Measurements from ENCODE around the gene HADHA.

Gene HADHA

DNA sequence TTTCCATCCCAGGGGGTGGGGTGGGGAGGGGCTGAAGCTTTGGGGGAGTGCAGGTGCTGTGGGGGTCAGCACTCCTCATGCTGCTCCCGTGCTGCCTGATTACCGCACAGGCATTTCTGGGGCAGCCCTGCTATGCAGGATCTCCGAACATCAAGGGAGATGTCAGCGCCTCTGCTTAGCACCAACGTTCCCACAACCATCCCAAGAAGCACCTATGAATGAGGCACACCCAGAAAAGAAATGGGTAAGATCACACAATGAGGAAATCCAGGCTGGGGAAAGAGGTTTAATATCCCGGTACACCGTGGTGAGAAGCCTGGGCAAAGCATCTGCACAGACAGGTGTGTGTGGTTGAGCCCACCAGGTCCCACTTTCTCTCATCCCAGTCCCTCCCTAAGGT, 54.1 kb downstream of the HADHA start:
- H3K4me3 Mint-ChIP-seq = no peak overlapping the region
- H3K27ac Mint-ChIP-seq = no peak overlapping the region
- no peaks in the 10 kb centered on the region for H3K27me3 Mint-ChIP-seq
- H3K9me3 Mint-ChIP-seq (ENCODE audit: low read depth) = no peaks in the 10 kb centered on the region
- peaks cover 4% of the 10 kb centered on the region for H3K4me1 Mint-ChIP-seq (ENCODE audit: low read depth)
- H3K36me3 Mint-ChIP-seq = peaks cover 2% of the 10 kb centered on the region

DNA sequence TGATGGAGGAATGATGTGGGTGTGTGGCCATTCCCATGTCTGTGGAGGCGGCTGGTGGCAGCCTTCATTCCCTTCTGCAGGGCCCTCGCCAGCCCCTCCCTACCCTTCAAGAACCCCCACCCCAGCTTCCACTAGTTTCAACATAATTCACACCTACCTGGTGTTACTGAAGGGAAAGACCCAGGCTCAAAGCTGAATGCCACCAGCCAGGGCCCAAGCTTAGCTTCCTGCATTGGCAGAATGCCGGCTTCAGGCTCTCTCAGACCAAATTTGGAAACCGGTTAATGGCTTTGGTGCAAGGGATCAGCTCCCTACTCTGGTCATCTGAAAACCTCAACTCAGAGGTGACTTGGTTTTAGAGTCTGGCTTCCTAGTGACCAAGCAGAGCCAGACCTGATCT, 54.7 kb downstream of the HADHA start:
- Mint-ChIP-seq H3K36me3 (no peaks in the 10 kb centered on the region), H3K9me3 (ENCODE audit: low read depth) (no peaks in the 10 kb centered on the region), H3K4me1 (ENCODE audit: low read depth) (peaks cover 7% of the 10 kb centered on the region), H3K27me3 (no peaks in the 10 kb centered on the region), H3K4me3 (no peak overlapping the region), H3K27ac (no peak overlapping the region)

DNA sequence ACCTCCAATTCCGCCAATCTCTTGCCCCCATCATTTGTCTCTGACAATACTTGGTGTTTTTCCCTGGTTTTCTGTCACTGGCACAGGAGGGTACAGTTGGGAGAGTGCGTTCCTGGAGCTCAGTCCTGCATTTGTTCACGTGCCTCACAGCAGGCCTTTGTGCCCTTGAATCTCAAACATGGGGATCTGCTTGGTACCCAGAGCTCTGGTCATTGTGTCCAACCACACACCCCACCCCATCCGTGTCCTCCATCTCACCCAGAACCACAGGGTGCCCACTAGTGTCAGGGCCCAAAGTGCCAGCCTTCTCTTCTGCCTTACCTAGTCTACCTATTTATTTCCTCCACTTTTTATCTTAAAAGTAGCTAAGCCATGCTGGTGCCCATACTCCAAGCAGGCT, 55.3 kb downstream of the HADHA start:
- Mint-ChIP-seq H3K27me3 (no peaks in the 10 kb centered on the region), H3K4me1 (ENCODE audit: low read depth) (peaks cover 7% of the 10 kb centered on the region), H3K36me3 (no peaks in the 10 kb centered on the region), H3K27ac (peak overlapping the region; percentile 51), H3K4me3 (no peak overlapping the region), H3K9me3 (ENCODE audit: low read depth) (no peaks in the 10 kb centered on the region)

DNA sequence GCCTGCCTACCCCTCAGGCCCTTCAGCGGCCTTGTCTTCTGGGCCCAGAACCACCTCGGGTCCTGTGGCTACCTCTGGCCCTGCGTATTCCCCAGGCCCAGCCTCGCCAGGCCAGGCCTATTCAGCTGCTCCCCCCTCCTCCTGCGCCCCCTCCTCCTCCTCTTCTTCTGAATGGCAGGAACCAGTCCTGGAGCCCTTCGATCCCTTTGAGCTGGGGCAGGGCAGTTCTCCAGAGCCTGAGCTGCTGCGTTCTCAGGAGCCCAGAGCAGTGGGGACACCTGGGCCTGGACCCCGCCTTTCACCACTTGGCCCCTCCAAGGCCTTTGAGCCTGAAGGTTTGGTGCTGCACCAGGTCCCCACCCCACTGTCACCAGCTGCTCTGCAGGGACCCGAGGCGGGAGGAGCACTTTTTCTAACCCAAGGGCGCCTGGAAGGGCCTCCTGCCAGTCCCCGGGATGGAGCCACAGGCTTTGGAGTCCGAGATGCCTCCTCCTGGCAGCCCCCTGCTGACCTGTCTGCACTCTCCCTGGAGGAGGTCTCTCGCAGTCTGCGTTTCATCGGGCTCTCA, 56.8 kb downstream of the HADHA start:
- no peaks in the 10 kb centered on the region for H3K27me3 Mint-ChIP-seq
- H3K27ac Mint-ChIP-seq = no peak overlapping the region
- H3K9me3 Mint-ChIP-seq (ENCODE audit: low read depth) = no peaks in the 10 kb centered on the region
- H3K4me3 Mint-ChIP-seq = no peak overlapping the region
- H3K4me1 Mint-ChIP-seq (ENCODE audit: low read depth) = peaks cover 10% of the 10 kb centered on the region
- no peaks in the 10 kb centered on the region for H3K36me3 Mint-ChIP-seq

DNA sequence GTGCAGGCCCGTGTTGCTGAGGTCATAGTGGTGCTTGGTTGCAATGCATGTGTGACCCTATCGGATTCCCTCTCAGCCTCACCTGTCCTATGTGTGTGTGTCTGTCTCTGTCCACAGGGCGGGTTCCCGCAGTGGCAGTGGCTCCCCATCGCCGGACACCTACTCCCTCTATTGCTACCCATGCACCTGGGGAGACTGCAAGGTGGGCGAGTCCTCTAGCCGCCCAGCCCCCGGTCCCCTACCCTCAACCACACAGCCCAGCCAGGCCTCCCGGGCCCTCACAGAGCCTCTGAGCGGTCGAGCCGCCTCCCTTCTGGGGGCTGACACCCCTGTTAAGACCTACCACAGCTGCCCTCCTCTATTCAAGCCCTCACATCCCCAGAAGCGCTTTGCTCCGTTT, 57.3 kb downstream of the HADHA start:
- H3K9me3 Mint-ChIP-seq (ENCODE audit: low read depth) = no peaks in the 10 kb centered on the region
- H3K27ac Mint-ChIP-seq = no peak overlapping the region
- no peak overlapping the region for H3K4me3 Mint-ChIP-seq
- no peaks in the 10 kb centered on the region for H3K36me3 Mint-ChIP-seq
- no peaks in the 10 kb centered on the region for H3K27me3 Mint-ChIP-seq
- H3K4me1 Mint-ChIP-seq (ENCODE audit: low read depth) = peaks cover 10% of the 10 kb centered on the region

DNA sequence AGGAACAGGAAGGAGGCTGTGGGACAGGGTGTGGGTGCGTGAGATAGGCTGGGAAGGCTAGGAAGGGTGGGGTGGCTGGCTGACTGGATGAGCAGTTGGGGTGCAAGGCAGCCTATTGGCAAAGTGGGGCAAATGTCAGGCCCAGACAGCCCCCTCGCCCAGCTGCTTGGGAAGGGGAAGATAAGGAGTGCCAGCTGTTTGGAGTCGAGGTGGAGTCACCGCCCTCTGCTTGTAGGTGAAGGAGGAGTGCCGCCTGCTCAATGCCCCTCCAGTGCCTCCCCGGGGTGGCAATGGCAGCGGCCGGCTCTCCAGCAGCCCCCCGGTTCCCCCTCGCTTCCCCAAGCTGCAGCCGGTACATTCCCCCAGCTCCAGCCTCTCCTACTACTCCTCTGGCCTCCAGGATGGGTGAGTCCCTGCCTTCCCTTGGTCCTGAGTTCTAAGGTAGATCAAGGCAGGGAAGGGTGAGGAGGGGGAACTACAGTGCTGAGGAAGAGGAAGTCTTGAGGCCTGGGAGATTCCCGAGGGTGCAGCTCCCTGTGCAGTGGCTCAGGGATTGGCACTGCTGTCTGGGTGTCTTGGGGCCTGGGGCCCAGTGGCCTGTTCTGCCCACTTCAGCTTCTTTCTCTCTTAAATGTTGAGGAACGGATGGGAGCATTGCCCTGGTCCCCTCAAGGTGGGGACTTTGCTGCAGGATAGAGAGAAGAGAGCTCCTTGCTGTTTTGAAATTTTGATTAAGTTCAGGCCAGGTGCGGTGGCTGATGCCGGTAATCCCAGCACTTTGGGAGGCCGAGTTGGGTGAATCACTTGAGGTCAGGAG, 58.3 kb downstream of the HADHA start:
- H3K4me1 Mint-ChIP-seq (ENCODE audit: low read depth) = peaks cover 10% of the 10 kb centered on the region
- peak overlapping the region; percentile 79 for H3K4me3 Mint-ChIP-seq
- no peaks in the 10 kb centered on the region for H3K36me3 Mint-ChIP-seq
- H3K9me3 Mint-ChIP-seq (ENCODE audit: low read depth) = no peaks in the 10 kb centered on the region
- peak overlapping the region; percentile 34 for H3K27ac Mint-ChIP-seq
- peaks cover 3% of the 10 kb centered on the region for H3K27me3 Mint-ChIP-seq

DNA sequence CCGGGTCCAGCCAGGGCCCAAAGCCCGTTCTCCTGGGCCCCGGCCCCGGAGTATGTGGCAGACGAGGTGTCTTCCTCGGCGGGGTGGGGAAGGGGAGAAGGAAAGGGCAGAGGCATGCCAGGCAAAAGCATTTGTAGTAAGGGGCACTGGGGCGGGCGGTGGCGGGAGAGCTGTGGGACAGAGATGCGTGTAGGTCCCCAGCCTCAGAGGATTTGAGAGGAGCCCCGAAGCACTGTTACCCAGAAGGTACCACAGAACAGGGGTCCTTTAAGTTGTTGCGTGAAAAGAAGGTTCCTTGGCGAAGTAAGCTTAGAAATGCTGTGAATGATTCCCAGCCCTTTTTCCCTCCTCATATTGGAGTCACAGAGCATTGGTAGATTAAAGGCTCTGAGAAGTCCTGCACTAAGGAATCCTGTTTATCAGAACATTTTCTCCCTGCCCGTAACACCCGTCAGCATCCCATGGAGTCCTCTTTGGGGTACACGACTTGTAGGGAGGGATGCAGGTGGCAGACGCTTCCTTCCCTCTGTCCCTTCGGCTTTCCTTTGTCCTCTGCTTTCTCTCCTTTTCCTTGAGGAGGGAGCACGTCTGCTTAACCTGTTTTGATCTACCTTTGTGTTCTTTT, 59.0 kb downstream of the HADHA start:
- Mint-ChIP-seq H3K4me3 (peak overlapping the region; percentile 79), H3K27me3 (peaks cover 10% of the 10 kb centered on the region), H3K4me1 (ENCODE audit: low read depth) (peaks cover 10% of the 10 kb centered on the region), H3K27ac (peak overlapping the region; percentile 34), H3K9me3 (ENCODE audit: low read depth) (no peaks in the 10 kb centered on the region), H3K36me3 (no peaks in the 10 kb centered on the region)

DNA sequence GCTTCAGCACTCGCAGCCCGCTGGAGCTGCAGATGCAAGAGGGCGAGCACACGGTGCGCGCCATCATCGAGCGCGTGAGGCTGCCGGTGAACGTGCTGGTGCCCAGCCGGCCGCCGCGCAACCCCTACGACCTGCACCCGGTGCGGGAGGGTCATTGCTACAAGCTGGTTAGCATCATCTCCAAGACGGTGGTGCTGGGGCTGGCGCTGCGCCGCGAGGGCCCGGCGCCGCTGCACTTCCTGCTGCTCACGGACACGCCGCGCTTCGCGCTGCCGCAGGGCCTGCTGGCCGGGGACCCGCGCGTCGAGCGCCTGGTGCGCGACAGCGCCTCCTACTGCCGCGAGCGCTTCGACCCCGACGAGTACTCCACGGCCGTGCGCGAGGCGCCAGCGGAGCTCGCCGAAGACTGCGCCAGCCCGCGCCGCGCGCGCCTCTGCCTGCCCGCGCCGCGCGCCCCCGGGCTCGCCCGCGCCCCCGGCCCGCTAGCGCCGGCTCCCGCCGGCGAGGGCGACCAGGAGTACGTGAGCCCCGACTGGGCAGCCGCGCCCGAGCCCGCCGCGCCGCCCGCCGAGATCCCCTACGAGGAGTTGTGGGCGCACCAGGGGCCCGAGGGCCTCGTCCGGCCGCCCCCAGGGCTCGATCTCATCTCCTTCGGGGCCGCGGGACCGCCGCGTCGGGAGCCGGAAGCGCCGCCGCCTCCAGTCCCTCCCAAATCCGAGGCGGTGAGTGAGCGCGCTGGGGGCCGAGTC, 59.7 kb downstream of the HADHA start:
- peaks cover 2% of the 10 kb centered on the region for H3K36me3 Mint-ChIP-seq
- H3K27ac Mint-ChIP-seq = no peak overlapping the region
- H3K9me3 Mint-ChIP-seq (ENCODE audit: low read depth) = no peaks in the 10 kb centered on the region

DNA sequence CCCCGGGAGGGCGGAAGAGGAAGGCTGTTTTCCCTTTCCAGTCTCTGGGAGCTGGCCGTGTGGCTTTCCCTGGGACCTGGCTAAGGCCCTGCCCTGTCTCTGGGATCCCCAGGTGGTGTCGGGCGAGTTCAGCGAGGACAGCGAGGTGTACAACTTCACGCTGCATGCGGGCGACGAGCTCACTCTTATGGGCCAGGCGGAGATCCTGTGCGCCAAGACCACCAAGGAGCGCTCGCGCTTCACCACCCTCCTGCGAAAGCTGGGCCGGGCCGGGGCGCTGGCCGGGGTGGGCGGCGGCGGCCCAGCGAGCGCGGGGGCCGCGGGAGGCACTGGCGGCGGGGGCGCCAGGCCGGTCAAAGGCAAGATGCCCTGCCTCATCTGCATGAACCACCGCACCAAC, 60.3 kb downstream of the HADHA start:
- Mint-ChIP-seq H3K9me3 (ENCODE audit: low read depth) (no peaks in the 10 kb centered on the region), H3K27me3 (peaks cover 17% of the 10 kb centered on the region), H3K27ac (peak overlapping the region; percentile 74), H3K4me3 (peak overlapping the region; percentile 78), H3K4me1 (ENCODE audit: low read depth) (peaks cover 17% of the 10 kb centered on the region), H3K36me3 (peaks cover 2% of the 10 kb centered on the region)

More for the DNA sequence above, 59.7 kb downstream of the HADHA start:
- peaks cover 13% of the 10 kb centered on the region for H3K4me1 Mint-ChIP-seq (ENCODE audit: low read depth)
- H3K27me3 Mint-ChIP-seq = peaks cover 14% of the 10 kb centered on the region
- peak overlapping the region; percentile 79 for H3K4me3 Mint-ChIP-seq

DNA sequence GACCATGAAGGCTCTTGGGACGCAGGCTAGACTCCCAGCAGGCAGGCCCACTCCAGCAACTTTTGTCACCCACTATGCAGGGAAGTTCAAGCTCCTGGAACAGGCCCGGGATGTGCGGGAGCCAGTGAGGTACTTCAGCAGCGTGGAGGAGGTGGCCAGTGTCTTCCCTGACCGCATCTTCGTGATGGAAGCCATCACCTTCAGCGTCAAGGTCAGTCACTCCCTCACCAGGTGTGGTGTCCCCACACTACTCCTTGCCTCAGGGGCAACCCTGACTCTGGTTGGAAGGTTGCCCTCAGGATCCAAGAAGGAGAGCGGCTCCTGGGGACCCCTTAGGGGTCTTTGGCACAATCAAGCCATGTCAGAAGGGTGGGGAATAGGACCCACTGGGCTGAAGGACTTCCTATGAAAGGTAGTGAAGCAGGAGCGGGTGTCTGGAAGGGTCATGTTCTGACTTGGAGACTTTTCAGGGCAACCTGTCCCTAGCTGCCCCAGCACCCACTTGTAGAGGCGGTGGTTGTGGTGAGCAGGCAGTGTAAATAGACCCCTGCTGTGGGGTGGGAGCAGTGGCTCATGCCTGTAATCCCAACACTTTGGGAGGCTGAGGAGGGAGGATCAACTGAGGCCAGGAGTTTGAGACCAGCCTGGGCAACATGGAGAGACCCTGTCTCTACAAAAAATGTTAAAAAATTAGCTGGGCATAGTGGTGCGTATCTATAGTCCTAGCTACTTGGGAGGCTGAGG, 61.4 kb downstream of the HADHA start:
- H3K27me3 Mint-ChIP-seq = peaks cover 18% of the 10 kb centered on the region
- H3K4me1 Mint-ChIP-seq (ENCODE audit: low read depth) = peaks cover 18% of the 10 kb centered on the region
- H3K4me3 Mint-ChIP-seq = no peak overlapping the region
- H3K9me3 Mint-ChIP-seq (ENCODE audit: low read depth) = no peaks in the 10 kb centered on the region
- peak overlapping the region; percentile 74 for H3K27ac Mint-ChIP-seq
- H3K36me3 Mint-ChIP-seq = peaks cover 2% of the 10 kb centered on the region

DNA sequence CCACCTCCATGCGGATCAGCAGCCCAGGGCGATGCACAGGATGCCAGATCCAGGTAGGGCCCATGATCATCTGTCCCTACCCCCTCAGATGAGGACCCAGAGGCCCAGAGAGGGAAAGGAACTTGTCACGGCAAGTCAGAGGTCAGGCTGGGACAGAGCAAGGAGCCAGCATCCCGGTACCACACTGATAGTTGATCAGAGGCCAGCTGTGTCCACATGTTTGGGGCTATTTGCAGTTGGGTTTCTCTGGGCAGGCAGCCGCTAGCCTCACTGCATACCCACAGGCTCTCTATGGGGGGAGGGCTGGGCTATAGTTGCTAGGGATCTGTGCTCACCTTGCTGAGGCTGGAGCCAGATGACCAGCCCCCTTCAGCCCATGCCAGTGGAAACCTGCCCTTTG, 62.0 kb downstream of the HADHA start:
- H3K36me3 Mint-ChIP-seq = peaks cover 2% of the 10 kb centered on the region
- H3K27ac Mint-ChIP-seq = no peak overlapping the region
- H3K27me3 Mint-ChIP-seq = peaks cover 18% of the 10 kb centered on the region
- H3K4me3 Mint-ChIP-seq = no peak overlapping the region
- peaks cover 18% of the 10 kb centered on the region for H3K4me1 Mint-ChIP-seq (ENCODE audit: low read depth)
- H3K9me3 Mint-ChIP-seq (ENCODE audit: low read depth) = no peaks in the 10 kb centered on the region

DNA sequence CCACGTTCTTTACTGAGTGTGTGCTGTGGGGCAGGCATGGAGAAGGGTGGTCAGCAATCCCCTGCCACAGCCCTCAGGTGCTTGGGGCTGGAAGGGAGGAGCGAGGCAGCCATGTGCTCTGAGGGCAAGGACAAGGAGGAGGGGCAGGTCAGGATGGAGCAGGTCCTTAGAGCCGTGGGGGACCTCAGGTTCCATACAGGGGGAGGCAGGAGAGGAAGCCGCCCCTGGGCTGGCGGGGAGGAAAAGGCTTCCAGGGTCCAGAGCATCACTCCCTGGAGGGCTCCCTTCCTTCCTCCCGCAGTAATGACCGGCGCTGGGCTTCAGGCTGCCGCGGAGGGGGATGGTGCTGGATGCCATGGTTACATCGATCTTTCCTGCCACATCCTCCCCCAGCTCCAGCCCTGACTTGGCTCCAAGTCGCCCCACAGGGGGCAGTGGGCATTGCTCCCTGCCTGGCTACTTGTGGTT, 65.0 kb downstream of the HADHA start:
- Mint-ChIP-seq H3K36me3 (peaks cover 4% of the 10 kb centered on the region), H3K4me3 (peak overlapping the region; percentile 60), H3K27ac (no peak overlapping the region), H3K27me3 (peaks cover 24% of the 10 kb centered on the region), H3K9me3 (ENCODE audit: low read depth) (no peaks in the 10 kb centered on the region), H3K4me1 (ENCODE audit: low read depth) (peaks cover 14% of the 10 kb centered on the region)

DNA sequence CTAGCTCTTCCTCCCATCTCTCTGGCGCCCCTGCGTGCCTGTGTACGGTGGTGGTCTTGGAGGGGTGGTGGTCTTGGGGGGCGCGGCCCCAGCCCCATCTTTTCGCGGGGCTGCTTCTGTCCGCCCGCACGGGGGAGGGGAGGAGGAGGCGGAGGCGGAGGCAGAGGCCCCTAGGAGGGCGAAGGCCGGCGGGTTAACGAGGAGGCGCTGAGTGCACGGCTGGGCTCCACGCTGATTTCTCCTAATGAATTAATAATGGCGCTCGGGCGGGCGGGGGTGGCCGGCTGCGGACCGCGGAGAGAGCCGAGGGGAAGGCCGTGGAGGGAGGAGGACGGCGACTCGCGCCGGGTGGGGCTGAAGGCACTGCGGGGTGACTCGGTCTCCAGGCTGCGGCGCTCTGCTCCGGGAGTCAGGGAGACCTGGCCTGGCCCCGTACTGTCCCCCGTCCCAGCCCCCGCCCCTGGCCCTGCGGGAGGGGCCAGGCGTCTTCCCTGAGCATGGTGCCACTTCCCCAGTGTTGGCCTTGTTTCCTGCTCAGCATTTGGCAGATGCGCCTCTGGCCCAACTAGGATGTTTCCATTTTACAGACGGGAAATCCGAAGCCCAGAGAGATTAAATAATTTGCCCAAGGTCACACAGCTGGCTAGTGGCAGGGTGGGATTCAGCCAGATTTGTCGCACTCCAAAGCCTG, 65.5 kb downstream of the HADHA start:
- no peak overlapping the region for H3K27ac Mint-ChIP-seq
- H3K9me3 Mint-ChIP-seq (ENCODE audit: low read depth) = no peaks in the 10 kb centered on the region
- H3K4me1 Mint-ChIP-seq (ENCODE audit: low read depth) = peaks cover 16% of the 10 kb centered on the region
- H3K27me3 Mint-ChIP-seq = peaks cover 27% of the 10 kb centered on the region
- H3K4me3 Mint-ChIP-seq = peak overlapping the region; percentile 60
- H3K36me3 Mint-ChIP-seq = peaks cover 7% of the 10 kb centered on the region

DNA sequence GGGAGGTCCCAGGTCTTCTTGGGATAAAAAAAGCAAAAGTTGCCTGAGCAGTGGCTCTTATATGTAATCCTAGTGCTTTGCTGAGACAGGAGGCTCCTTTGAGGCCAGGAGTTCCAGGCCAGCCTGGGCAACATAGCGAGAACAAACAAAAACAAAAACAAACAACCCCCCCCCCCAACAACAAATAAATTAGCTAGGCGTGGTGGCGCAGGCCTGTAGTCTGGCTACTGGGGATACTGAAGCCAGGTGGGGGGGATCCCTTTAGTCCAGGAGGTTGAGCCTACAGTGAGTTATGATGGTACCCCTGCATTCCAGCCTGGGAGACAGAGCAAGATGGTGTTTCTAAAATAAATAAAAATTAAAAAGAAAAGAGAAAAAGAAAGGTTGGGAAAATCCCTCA, 66.2 kb downstream of the HADHA start:
- no peak overlapping the region for H3K4me3 Mint-ChIP-seq
- peaks cover 27% of the 10 kb centered on the region for H3K27me3 Mint-ChIP-seq
- no peak overlapping the region for H3K27ac Mint-ChIP-seq
- peaks cover 13% of the 10 kb centered on the region for H3K4me1 Mint-ChIP-seq (ENCODE audit: low read depth)
- no peaks in the 10 kb centered on the region for H3K9me3 Mint-ChIP-seq (ENCODE audit: low read depth)
- peaks cover 7% of the 10 kb centered on the region for H3K36me3 Mint-ChIP-seq
